Sigmoid colon (tissue), 4 donors: ENCODE data around the gene GRHL1.

Source experiments
- EP300 ChIP-seq, 4 donors: sonication (generic); formaldehyde crosslinking; IDR thresholded peaks; one replicate each; pipeline ENCODE4 v1.6.1; 2017; ENCODE audit warnings: antibody characterized with exemption in 4 of 4
- TF ChIP-seq, protein P1 (sequence below), 4 experiments: fragments of 450-650 bp in 3 of 4; fragments of 200-600 bp in 1 of 4; IDR thresholded peaks; one replicate each; pipeline ENCODE4 v1.5.1; 2016 to 2019; ENCODE audit warnings: antibody characterized with exemption in 4 of 4, mild to moderate bottlenecking in 3 of 4, moderate library complexity in 2 of 4

GRCh38 chr2:10028407-10028987 is 77.0 kb downstream of the GRHL1 start:
- TF ChIP-seq, protein P1, sequence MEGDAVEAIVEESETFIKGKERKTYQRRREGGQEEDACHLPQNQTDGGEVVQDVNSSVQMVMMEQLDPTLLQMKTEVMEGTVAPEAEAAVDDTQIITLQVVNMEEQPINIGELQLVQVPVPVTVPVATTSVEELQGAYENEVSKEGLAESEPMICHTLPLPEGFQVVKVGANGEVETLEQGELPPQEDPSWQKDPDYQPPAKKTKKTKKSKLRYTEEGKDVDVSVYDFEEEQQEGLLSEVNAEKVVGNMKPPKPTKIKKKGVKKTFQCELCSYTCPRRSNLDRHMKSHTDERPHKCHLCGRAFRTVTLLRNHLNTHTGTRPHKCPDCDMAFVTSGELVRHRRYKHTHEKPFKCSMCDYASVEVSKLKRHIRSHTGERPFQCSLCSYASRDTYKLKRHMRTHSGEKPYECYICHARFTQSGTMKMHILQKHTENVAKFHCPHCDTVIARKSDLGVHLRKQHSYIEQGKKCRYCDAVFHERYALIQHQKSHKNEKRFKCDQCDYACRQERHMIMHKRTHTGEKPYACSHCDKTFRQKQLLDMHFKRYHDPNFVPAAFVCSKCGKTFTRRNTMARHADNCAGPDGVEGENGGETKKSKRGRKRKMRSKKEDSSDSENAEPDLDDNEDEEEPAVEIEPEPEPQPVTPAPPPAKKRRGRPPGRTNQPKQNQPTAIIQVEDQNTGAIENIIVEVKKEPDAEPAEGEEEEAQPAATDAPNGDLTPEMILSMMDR (IDR thresholded peaks at IDR 0.05), result no peak
- no peak for TF ChIP-seq EP300 (IDR thresholded peaks at IDR 0.05)
